ENCODE measurements around the gene APOL5. TPM values are rescaled to one million over a fixed set of nuclear protein-coding genes. Genes with fewer than 3 reads are reported as not detected.

Gene APOL5
- total RNA-seq, 2 donors from 2014 or later: not detected

- intact Hi-C loops (cut with DNase I): no loop called here
- Histone ChIP-seq H3K4me1 (replicated peaks) (no peaks in the 10 kb centered on the region), H3K9me3 (no peaks in the 10 kb centered on the region), H3K36me3 (no peaks in the 10 kb centered on the region), H3K4me3 (no peak overlapping the region), H3K27me3 (replicated peaks; ENCODE audit: insufficient read depth) (no peaks in the 10 kb centered on the region), H3K27ac (no peak overlapping the region)
- TF ChIP-seq POLR2A (IDR thresholded peaks at IDR 0.05): no peak
- no peak for TF ChIP-seq CTCF (IDR thresholded peaks at IDR 0.05)
- TF ChIP-seq POLR2AphosphoS5 (IDR thresholded peaks at IDR 0.05): no peak
- 81% methylated on average over 4 of the region's 4 CpGs for WGBS
- DNase-seq (ENCODE audit: low spot score): no peak
Measured at GRCh38 chr22:35681454-35682052, 36.1 kb upstream of the APOL5 start.

GRCh38 chr22:35683560-35683959 is 34.1 kb upstream of the APOL5 start:
- intact Hi-C loops (cut with DNase I): no loop called here
- Histone ChIP-seq H3K36me3 (no peaks in the 10 kb centered on the region), H3K4me3 (no peak overlapping the region), H3K4me1 (replicated peaks) (no peaks in the 10 kb centered on the region), H3K27ac (no peak overlapping the region), H3K27me3 (replicated peaks; ENCODE audit: insufficient read depth) (no peaks in the 10 kb centered on the region), H3K9me3 (no peaks in the 10 kb centered on the region)
- TF ChIP-seq POLR2A (IDR thresholded peaks at IDR 0.05): no peak
- no peak for TF ChIP-seq CTCF (IDR thresholded peaks at IDR 0.05)
- TF ChIP-seq POLR2AphosphoS5 (IDR thresholded peaks at IDR 0.05): no peak
- WGBS: 86% methylated on average over 1 of the region's 1 CpG
- no peak for DNase-seq (ENCODE audit: low spot score)

GRCh38 chr22:35684270-35684700 is 33.4 kb upstream of the APOL5 start:
- no peaks in the 10 kb centered on the region for H3K36me3 ChIP-seq
- intact Hi-C loops (cut with DNase I): no loop called here
- WGBS: 45% methylated on average over 3 of the region's 3 CpGs
- H3K4me1 ChIP-seq (replicated peaks): no peaks in the 10 kb centered on the region
- no peak for DNase-seq (ENCODE audit: low spot score)
- no peaks in the 10 kb centered on the region for H3K27me3 ChIP-seq (replicated peaks; ENCODE audit: insufficient read depth)
- H3K27ac ChIP-seq: no peak overlapping the region
- H3K4me3 ChIP-seq: no peak overlapping the region
- no peaks in the 10 kb centered on the region for H3K9me3 ChIP-seq
- TF ChIP-seq POLR2AphosphoS5 (IDR thresholded peaks at IDR 0.05) (no peak), POLR2A (IDR thresholded peaks at IDR 0.05) (no peak), CTCF (IDR thresholded peaks at IDR 0.05) (no peak)

- Histone ChIP-seq H3K27ac (no peak overlapping the region), H3K4me3 (no peak overlapping the region), H3K36me3 (no peaks in the 10 kb centered on the region), H3K9me3 (no peaks in the 10 kb centered on the region), H3K4me1 (replicated peaks) (no peaks in the 10 kb centered on the region), H3K27me3 (replicated peaks; ENCODE audit: insufficient read depth) (no peaks in the 10 kb centered on the region)
- no peak for DNase-seq (ENCODE audit: low spot score)
- intact Hi-C loops (cut with DNase I): no loop called here
- no peak for TF ChIP-seq CTCF (IDR thresholded peaks at IDR 0.05)
- TF ChIP-seq POLR2AphosphoS5 (IDR thresholded peaks at IDR 0.05): no peak
- no peak for TF ChIP-seq POLR2A (IDR thresholded peaks at IDR 0.05)
Measured at GRCh38 chr22:35684732-35685131, 32.9 kb upstream of the APOL5 start.

- 74% methylated on average over 11 of the region's 11 CpGs for WGBS
- intact Hi-C loops (cut with DNase I): no loop called here
- Histone ChIP-seq H3K9me3 (no peaks in the 10 kb centered on the region), H3K27ac (no peak overlapping the region), H3K4me3 (no peak overlapping the region), H3K4me1 (replicated peaks) (no peaks in the 10 kb centered on the region), H3K27me3 (replicated peaks; ENCODE audit: insufficient read depth) (no peaks in the 10 kb centered on the region), H3K36me3 (no peaks in the 10 kb centered on the region)
- DNase-seq (ENCODE audit: low spot score): no peak
- TF ChIP-seq CTCF (IDR thresholded peaks at IDR 0.05) (no peak), POLR2A (IDR thresholded peaks at IDR 0.05) (no peak), POLR2AphosphoS5 (IDR thresholded peaks at IDR 0.05) (no peak)
Measured at GRCh38 chr22:35685731-35686130, 31.9 kb upstream of the APOL5 start.
